ENCODE data around the gene ZNF664. TPM values are rescaled to one million over a fixed set of nuclear protein-coding genes. Genes with fewer than 3 reads are reported as not detected.

ZNF664 gene
- total and polyA plus RNA-seq, 2 of the 8 experiments (the other 6 are each of a cell fraction or from before 2014, with no cell fraction given), result 22.8 to 51.4 TPM

- H2BK12ac ChIP-seq (ENCODE audit: low read depth, low read length), result no peak overlapping the region
- 97% methylated on average over 7 of the region's 7 CpGs; no CpG with 5 or more reads in 1 of the 2 experiments for WGBS, 2 experiments (ENCODE audit: extremely low coverage in 1 of 2, insufficient coverage in 1 of 2, insufficient read length in 1 of 2, insufficient replicate concordance in 2 of 2, low coverage in 1 of 2, low lambda C conversion rate in 2 of 2, missing lambda C conversion rate in 1 of 2)
- ChIA-PET CTCF (ENCODE audit: partially characterized antibody) (interaction anchor here (1.1 to 1.6 kb wide), 2 partner anchors 10 to 108 kb away, joined by 3 to 6 read pairs; no protein-coding TSS in a partner anchor), POLR2A (ENCODE audit: partially characterized antibody) (no interaction called here)
- no peaks in the 10 kb centered on the region for H3K23me2 ChIP-seq (ENCODE audit: low read depth, low read length)
- H3K23ac ChIP-seq (ENCODE audit: insufficient read length), result no peak overlapping the region
- FAIRE-seq (no peak), DNase-seq (ENCODE audit: low read depth in 1 of 2, low spot score in 2 of 2) (no peak)
- H3K56ac ChIP-seq (replicated peaks; ENCODE audit: insufficient read length, low read depth, low read length), result no peak overlapping the region
- H3K79me1 ChIP-seq (ENCODE audit: low read depth, low read length), result no peaks in the 10 kb centered on the region; the same call in 1 of the 2 replicates
- no peak overlapping the region for H4K5ac ChIP-seq (ENCODE audit: insufficient read length, low read depth, low read length)
- no peak overlapping the region for H4K8ac ChIP-seq (ENCODE audit: extremely low read depth, insufficient read depth, low read length)
- no peak overlapping the region for H3K4ac ChIP-seq (replicated peaks; ENCODE audit: insufficient read length, low read depth, low read length)
- peaks cover 0 to 5% of the 10 kb centered on the region in 2 experiments for H4K20me1 ChIP-seq (replicated peaks in 1 of 2; ENCODE audit: control insufficient read depth in 1 of 2, insufficient read depth in 2 of 2, low read length in 2 of 2)
- H3K27me3 ChIP-seq (replicated peaks in 1 of 4; ENCODE audit: control insufficient read depth in 3 of 4, extremely low read depth in 1 of 4, insufficient read depth in 3 of 4, low read length in 3 of 4), result no peaks in the 10 kb centered on the region
- no peak overlapping the region for H3K4me2 ChIP-seq (ENCODE audit: insufficient read depth in 1 of 2, low read depth in 2 of 2, low read length in 2 of 2)
- H2BK120ac ChIP-seq (replicated peaks; ENCODE audit: low read depth, low read length), result no peak overlapping the region
- no peak overlapping the region for H2BK5ac ChIP-seq (ENCODE audit: low read depth, low read length)
- H3K9me3 ChIP-seq (ENCODE audit: insufficient read depth in 2 of 2, low read depth in 1 of 2, low read length in 1 of 2), result no peaks in the 10 kb centered on the region
- H3K4me1 ChIP-seq (replicated peaks in 1 of 4; ENCODE audit: control insufficient read depth in 3 of 4, insufficient read depth in 4 of 4, low read length in 3 of 4), result no peaks in the 10 kb centered on the region
- H3K36me3 ChIP-seq (ENCODE audit: control insufficient read depth in 2 of 4, insufficient read depth in 4 of 4, low read length in 3 of 4), result peaks cover 0 to 16% (median 9%) of the 10 kb centered on the region in 4 experiments; a peak in 4 of 8 replicates
- H3K79me2 ChIP-seq (ENCODE audit: control insufficient read depth in 1 of 2, insufficient read depth in 2 of 2, low read length in 2 of 2), result no peaks in the 10 kb centered on the region
- H3K27ac ChIP-seq (ENCODE audit: low read depth, low read length), result no peak overlapping the region
- H2AK5ac ChIP-seq (ENCODE audit: low read depth, low read length), result no peak overlapping the region
- H2BK15ac ChIP-seq (ENCODE audit: low read length), result no peak overlapping the region
- H2BK20ac ChIP-seq (ENCODE audit: low read length), result no peak overlapping the region
- H3K14ac ChIP-seq (ENCODE audit: insufficient read length), result no peak overlapping the region
- H2AFZ ChIP-seq (ENCODE audit: low read length), result no peak overlapping the region
- no peak overlapping the region for H3K4me3 ChIP-seq (ENCODE audit: extremely low read depth in 1 of 4, insufficient read depth in 2 of 4, low read depth in 3 of 4, low read length in 4 of 4)
- no peak overlapping the region for H4K91ac ChIP-seq (replicated peaks; ENCODE audit: insufficient read length, low read length)
- H3K9ac ChIP-seq (replicated peaks in 1 of 4; ENCODE audit: extremely low read depth in 1 of 4, low read depth in 3 of 4, low read length in 3 of 4), result no peak overlapping the region
- no peak overlapping the region for H3K18ac ChIP-seq (ENCODE audit: extremely low read depth, low read length)
- TF ChIP-seq KDM5A (IDR thresholded peaks at IDR 0.05; ENCODE audit: low read length) (no peak), FOSL1 (IDR thresholded peaks at IDR 0.05; ENCODE audit: insufficient read depth, low read depth, low read length) (no peak), SAP30 (IDR thresholded peaks at IDR 0.05; ENCODE audit: insufficient read depth, insufficient replicate concordance, low read length) (no peak), TAF7 (optimal IDR thresholded peaks at IDR 0.05; ENCODE audit: borderline replicate concordance, low read depth, low read length) (no peak), USF2 (IDR thresholded peaks at IDR 0.05; ENCODE audit: low read length) (no peak), POU5F1 (IDR thresholded peaks at IDR 0.05; ENCODE audit: low read depth, low read length) (no peak), GABPA (IDR thresholded peaks at IDR 0.05; ENCODE audit: borderline replicate concordance, insufficient read depth, low read length) (no peak), CBX8 (IDR thresholded peaks at IDR 0.05; ENCODE audit: borderline replicate concordance, low read depth, low read length) (no peak), CEBPB (IDR thresholded peaks at IDR 0.05; ENCODE audit: low read depth, low read length) (no peak), SP4 (IDR thresholded peaks at IDR 0.05; ENCODE audit: low read length) (no peak)
- TF ChIP-seq, protein P1, sequence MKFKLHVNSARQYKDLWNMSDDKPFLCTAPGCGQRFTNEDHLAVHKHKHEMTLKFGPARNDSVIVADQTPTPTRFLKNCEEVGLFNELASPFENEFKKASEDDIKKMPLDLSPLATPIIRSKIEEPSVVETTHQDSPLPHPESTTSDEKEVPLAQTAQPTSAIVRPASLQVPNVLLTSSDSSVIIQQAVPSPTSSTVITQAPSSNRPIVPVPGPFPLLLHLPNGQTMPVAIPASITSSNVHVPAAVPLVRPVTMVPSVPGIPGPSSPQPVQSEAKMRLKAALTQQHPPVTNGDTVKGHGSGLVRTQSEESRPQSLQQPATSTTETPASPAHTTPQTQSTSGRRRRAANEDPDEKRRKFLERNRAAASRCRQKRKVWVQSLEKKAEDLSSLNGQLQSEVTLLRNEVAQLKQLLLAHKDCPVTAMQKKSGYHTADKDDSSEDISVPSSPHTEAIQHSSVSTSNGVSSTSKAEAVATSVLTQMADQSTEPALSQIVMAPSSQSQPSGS (IDR thresholded peaks at IDR 0.05; ENCODE audit: low read length), result no peak
These were observed 40.1 kb downstream of the ZNF664 start for GRCh38 chr12:124013073-124013472.
